GM12864 (cell line): Measurements from ENCODE around the gene MED27.

Experiments
- DNase-seq: peaks from one replicate; pipeline ENCODE4 v3.0.0-alpha.2; 2011; ENCODE audit warnings: low read depth
- H3K4me3 ChIP-seq: 2 replicates; pipeline ENCODE4 v1.5.1; 2011; ENCODE audit warnings: mild to moderate bottlenecking, low read depth, low read length, control low read depth
- TF ChIP-seq, protein P1 (sequence below): IDR thresholded peaks from 2 replicates; pipeline ENCODE4 v1.5.1; 2011; ENCODE audit warnings: low read depth, mild to moderate bottlenecking, moderate library complexity, low read length, control low read depth, inconsistent platforms; ENCODE audit errors: missing control alignments

Gene MED27

DNA sequence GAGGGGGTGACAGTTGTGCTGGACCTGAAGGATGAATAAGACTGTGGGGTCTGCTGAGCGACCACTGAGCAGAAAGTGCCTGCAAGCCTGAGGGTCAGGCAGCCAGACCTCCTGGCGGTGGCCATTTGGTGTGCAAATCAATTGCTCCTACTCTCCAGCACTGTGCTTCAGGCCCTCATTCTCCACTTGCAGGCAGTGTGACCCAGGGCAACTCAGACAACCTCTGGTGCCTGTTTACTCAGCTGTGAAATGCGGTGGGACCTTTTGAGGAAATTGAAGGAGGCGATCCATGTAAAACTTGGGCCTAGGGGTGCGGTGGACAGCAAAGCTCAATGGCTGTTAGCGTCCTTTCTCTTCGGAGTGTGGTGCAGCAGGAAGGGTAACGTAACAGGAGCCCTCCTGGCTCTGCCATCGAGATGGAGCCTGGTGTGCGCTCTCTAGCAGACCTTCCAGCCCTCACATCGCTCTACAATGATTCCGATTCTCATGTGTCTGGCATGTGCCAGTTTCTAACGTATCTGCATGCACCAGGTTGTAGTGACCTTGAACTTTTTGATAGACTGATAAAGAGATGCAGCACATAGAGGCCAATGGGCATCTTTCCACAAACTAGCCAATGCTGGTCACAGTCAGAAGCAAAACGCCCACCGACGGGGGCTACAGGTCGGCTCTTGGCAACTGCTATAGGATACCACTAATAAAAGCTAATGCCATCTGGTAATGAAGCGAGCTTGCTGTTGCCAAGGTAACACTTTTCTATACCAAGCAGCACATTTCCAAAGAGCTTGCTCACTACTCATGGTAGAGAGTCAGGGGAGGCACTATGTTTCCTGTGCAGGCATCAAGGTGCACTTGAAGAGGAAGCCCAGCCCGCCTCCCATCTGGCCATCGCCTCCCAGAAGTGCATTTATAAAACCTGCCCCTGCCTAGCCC is 180.1 kb downstream of the MED27 start:
- TF ChIP-seq, protein P1, sequence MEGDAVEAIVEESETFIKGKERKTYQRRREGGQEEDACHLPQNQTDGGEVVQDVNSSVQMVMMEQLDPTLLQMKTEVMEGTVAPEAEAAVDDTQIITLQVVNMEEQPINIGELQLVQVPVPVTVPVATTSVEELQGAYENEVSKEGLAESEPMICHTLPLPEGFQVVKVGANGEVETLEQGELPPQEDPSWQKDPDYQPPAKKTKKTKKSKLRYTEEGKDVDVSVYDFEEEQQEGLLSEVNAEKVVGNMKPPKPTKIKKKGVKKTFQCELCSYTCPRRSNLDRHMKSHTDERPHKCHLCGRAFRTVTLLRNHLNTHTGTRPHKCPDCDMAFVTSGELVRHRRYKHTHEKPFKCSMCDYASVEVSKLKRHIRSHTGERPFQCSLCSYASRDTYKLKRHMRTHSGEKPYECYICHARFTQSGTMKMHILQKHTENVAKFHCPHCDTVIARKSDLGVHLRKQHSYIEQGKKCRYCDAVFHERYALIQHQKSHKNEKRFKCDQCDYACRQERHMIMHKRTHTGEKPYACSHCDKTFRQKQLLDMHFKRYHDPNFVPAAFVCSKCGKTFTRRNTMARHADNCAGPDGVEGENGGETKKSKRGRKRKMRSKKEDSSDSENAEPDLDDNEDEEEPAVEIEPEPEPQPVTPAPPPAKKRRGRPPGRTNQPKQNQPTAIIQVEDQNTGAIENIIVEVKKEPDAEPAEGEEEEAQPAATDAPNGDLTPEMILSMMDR: no peak
- H3K4me3 ChIP-seq: no peak overlapping the region
- DNase-seq: no peak

DNA sequence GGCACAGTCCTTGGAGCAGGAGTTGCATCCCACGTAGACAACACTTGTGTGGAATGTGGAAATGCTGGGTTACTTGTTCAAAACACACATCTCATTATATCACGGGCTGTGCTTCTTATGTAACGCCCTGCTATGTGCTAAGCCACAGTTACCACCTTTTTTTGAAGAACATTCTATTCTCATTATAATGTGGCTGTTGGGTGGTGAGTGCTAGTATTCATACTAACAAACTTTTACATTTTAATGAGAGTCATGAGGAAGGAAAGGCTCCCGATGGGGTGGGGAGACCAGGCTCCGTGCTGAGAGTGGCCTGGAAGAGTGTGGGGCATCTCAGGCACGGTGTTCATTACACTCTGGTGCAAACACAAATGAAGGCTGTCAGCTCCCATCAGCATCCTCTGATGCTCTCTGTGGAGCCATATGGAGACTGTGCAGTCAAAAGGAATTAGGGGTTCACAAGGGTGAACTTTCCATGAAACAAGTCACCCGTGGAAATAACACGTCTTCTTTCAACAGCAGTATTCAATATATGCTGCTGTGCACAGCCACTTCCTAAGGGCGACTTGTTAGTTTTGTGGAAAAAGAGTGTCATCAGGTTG is 186.7 kb downstream of the MED27 start:
- no peak overlapping the region for H3K4me3 ChIP-seq
- TF ChIP-seq, protein P1: no peak
- no peak for DNase-seq

DNA sequence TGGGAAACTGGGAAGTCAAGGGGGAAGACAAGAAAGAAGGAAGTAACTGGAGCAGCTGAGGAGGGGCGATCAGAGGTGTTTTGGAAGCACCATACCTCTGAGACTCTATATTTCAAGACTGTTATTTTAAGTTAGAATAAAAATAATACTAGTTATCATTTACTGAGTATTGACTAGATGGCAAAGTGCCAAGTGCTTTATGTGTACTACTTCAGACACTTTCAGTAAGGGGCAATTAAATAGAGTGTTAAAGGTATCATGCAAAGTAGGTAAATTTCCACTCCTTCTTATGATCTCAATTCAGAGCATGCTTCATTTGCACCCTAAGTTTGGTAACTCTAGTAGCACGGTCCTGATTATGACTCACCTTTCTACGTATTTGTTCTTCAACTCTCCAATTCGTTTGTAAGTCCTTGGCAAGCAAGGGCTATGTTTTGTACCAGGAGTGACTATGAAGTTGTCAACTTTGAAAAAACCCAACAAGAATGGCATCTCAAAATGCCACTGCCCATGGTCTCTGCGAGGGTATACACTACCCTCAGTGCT is 187.4 kb downstream of the MED27 start:
- no peak overlapping the region for H3K4me3 ChIP-seq
- TF ChIP-seq, protein P1: no peak
- DNase-seq: no peak

DNA sequence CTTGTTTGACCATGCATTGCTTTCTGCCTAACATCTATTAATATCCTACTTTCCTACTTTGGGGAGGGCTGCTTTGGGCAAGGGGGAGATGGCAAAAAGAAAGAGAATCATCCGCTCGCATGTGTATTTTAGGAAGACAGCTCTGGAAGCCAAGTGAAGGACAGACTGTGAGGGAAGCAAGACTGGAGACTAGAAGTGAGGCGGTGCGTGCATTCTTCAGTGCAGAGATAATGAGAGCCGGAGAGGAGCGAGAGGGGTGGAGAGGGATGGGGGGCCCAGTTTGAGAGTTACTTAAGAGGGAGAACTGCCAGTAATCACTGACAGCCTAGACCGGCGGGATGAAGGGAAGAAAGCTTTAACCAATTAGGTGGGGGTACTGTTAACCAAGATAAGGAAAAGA is 188.1 kb downstream of the MED27 start:
- DNase-seq: no peak
- H3K4me3 ChIP-seq: no peak overlapping the region
- TF ChIP-seq, protein P1: no peak

DNA sequence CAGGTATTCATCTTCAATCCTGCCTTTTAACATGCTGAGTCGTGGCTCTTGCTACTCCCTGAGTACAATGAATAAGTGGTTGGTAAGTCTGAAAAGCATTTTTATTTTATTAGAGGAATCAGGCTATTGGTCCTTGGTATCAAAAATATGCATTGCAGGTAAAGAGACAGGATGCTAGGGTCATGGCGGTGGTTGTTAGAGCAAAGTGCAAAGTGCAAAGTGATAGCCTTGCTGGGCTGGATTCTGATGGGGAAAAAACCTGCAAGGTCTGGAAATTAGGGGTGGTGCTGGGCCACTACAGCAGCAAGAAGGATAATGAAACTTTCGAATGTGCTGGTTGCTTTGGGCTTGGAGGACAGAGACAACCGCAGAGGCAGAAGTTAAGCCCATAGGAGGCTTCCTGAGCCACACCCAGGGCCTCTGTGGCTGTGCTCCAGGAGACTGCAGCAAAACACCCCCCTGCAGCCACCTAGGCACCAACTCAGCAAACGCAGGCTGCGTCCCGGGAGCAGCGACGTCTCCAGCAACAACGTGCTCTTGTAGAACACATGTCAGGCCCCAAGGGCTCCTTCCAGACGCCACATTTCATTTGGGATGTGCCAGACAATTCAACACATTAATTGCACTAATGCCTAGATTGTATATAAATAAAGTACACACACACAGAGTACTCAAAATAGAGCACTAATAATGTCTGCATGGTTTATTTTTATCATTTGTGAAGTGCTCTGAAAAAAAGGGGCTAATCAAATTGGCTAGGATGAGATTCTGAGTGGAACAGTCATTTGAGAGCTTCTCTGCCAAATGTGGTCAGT is 190.0 kb downstream of the MED27 start:
- no peak for DNase-seq
- H3K4me3 ChIP-seq: no peak overlapping the region
- TF ChIP-seq, protein P1: no peak

DNA sequence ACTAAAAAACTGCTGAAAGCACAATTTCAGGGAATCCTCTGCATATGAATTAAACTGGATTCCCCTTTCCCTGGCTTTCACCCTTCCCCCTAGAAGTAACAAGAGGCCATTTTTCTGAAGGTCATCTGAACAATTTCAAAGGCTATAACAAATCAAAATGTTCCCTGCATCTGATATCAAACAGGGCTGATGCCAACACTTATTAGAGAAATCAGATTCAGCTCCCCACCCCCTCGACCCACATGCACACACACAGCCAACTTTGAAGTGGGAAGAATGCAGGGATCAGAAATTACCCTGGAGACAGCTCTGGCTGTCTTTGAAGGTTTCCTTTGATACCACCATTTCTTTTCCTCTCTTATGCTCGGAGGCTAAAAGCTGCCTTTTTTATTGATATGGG is 190.7 kb downstream of the MED27 start:
- no peak overlapping the region for H3K4me3 ChIP-seq
- DNase-seq: no peak
- TF ChIP-seq, protein P1: no peak
